ENCODE results near the gene MYOG. TPM values are rescaled to one million over a fixed set of nuclear protein-coding genes. Genes with fewer than 3 reads are reported as not detected.
A peak's percentile ranks its signal among the peaks of the same experiment; 100 is the strongest.

MYOG gene
- total RNA-seq, 2 donors from 2014 or later = not detected

DNA sequence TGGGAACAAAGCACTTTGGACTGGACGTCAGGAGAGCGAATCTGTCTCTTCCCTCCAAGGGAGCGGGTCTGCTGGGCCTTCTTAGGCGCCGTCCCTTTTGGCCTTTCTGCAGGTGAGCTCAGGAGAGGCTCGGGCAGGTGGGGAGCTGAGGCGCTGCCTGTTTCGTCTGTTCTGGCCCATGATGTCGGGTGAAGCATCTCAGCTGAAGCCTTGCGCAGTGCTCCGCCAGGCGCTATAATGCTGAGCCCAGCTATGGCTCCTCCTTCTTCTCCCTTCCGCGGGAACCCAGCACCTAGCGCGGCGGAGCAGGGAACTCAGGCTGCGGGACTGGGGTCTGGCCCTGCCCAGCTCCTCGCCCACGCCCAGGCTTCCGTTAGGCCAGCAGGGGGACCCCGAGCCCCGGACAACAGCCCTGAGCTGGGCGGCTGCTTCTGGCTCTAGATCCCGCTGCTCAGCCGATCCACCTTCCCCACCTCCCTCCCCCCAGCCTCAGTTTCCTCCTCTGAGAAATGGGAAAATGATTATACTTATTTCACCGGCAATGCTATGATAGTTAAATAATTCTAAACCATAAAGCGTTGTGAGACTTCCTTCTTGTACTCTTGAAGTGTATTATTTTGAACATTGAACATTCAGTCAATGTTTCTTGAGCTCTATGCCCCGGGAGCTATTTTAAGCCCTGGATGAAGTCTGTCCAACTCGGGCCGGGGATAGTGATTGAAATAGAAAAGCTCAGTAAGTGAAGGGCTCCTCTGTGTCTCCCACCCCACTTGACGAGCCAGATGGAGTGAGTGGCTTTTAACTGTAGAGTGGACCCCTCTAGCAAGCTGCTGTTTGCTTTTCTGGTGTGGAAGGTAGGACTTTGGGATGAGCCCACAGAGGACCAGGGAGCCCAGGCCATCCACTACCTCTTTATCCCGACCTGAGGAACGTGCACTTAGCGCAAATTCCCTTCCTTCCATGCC, 32.1 kb upstream of the MYOG start:
- no peaks in the 10 kb centered on the region for H3K4me1 Mint-ChIP-seq
- TF ChIP-seq, protein P1, sequence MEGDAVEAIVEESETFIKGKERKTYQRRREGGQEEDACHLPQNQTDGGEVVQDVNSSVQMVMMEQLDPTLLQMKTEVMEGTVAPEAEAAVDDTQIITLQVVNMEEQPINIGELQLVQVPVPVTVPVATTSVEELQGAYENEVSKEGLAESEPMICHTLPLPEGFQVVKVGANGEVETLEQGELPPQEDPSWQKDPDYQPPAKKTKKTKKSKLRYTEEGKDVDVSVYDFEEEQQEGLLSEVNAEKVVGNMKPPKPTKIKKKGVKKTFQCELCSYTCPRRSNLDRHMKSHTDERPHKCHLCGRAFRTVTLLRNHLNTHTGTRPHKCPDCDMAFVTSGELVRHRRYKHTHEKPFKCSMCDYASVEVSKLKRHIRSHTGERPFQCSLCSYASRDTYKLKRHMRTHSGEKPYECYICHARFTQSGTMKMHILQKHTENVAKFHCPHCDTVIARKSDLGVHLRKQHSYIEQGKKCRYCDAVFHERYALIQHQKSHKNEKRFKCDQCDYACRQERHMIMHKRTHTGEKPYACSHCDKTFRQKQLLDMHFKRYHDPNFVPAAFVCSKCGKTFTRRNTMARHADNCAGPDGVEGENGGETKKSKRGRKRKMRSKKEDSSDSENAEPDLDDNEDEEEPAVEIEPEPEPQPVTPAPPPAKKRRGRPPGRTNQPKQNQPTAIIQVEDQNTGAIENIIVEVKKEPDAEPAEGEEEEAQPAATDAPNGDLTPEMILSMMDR (conservative IDR thresholded peaks at IDR 0.05) = peak; percentile 97
- Histone ChIP-seq H3K36me3 (ENCODE audit: control insufficient read depth, insufficient read depth, low read length) (no peaks in the 10 kb centered on the region), H3K4me1 (ENCODE audit: control insufficient read depth, insufficient read depth, low read length) (no peaks in the 10 kb centered on the region), H3K27me3 (ENCODE audit: control insufficient read depth, insufficient read depth, low read length, poor library complexity, severe bottlenecking) (peaks cover 36% of the 10 kb centered on the region), H3K9me3 (ENCODE audit: control insufficient read depth, low read length) (no peaks in the 10 kb centered on the region), H3K27ac (ENCODE audit: low read depth, low read length) (no peak overlapping the region), H3K9ac (ENCODE audit: extremely low read depth, low read length, poor library complexity, severe bottlenecking) (no peak overlapping the region), H3K4me3 (ENCODE audit: low read length) (no peak overlapping the region)
- no peak overlapping the region for H3K4me3 Mint-ChIP-seq
- peak; percentile 98 for DNase-seq
- no peaks in the 10 kb centered on the region for H3K9me3 Mint-ChIP-seq
- WGBS, 2 experiments (ENCODE audit: insufficient coverage in 1 of 2, insufficient read length in 1 of 2) = 41 to 56% methylated on average over 18 to 34 of the region's 35 CpGs
- H3K36me3 Mint-ChIP-seq (ENCODE audit: low read depth) = no peaks in the 10 kb centered on the region
- H3K27ac Mint-ChIP-seq = no peak overlapping the region
- peaks cover 47% of the 10 kb centered on the region for H3K27me3 Mint-ChIP-seq (ENCODE audit: insufficient read depth)

DNA sequence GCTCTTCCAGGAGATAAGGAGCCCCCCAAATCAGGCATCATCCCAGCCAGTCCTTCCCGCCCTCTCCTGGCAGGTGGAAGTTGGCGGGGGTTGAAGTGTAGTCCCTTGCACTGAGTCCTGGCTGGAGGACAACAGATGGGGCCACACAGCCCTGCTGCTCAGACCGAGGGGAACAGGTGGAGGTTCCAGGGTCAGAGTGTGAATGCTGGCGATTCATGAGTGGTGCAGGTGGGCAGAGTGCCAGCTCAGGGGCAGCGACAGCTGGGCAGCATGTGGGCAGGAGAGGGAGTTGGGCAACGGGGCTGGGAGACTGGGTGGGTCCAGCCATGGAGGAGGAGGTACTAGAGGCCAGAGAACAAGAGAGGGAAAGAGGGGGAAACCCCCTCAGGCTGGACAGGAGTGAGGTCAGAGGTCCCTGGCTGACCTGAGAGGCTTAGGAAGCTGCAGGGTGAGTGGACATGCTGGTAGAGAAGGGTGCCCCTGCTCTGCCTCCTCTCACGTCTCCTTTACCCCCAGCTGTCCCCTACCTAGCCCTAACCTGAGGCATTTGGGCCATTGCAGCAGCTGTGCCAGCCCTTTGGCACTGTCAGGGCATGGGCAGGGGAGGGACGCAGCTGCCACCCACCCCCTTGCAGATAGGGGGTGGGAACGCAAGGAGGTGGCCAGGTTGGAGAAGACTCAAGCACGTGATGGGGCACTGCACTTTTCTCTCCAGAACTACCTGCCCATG, 30.4 kb upstream of the MYOG start:
- H3K4me1 Mint-ChIP-seq = no peaks in the 10 kb centered on the region
- peaks cover 38% of the 10 kb centered on the region for H3K27me3 Mint-ChIP-seq (ENCODE audit: insufficient read depth)
- peaks cover 36% of the 10 kb centered on the region for H3K27me3 ChIP-seq (ENCODE audit: control insufficient read depth, insufficient read depth, low read length, poor library complexity, severe bottlenecking)
- TF ChIP-seq, protein P1 (conservative IDR thresholded peaks at IDR 0.05) = no peak
- no peak overlapping the region for H3K4me3 ChIP-seq (ENCODE audit: low read length)
- no peak overlapping the region for H3K4me3 Mint-ChIP-seq
- no peaks in the 10 kb centered on the region for H3K36me3 ChIP-seq (ENCODE audit: control insufficient read depth, insufficient read depth, low read length)
- H3K27ac Mint-ChIP-seq = no peak overlapping the region
- 81 to 85% methylated on average over 3 to 10 of the region's 10 CpGs for WGBS, 2 experiments (ENCODE audit: insufficient coverage in 1 of 2, insufficient read length in 1 of 2)
- no peaks in the 10 kb centered on the region for H3K9me3 ChIP-seq (ENCODE audit: control insufficient read depth, low read length)
- H3K4me1 ChIP-seq (ENCODE audit: control insufficient read depth, insufficient read depth, low read length) = no peaks in the 10 kb centered on the region
- DNase-seq = peak; percentile 32
- no peak overlapping the region for H3K27ac ChIP-seq (ENCODE audit: low read depth, low read length)
- H3K9ac ChIP-seq (ENCODE audit: extremely low read depth, low read length, poor library complexity, severe bottlenecking) = no peak overlapping the region
- H3K36me3 Mint-ChIP-seq (ENCODE audit: low read depth) = no peaks in the 10 kb centered on the region
- H3K9me3 Mint-ChIP-seq = no peaks in the 10 kb centered on the region

DNA sequence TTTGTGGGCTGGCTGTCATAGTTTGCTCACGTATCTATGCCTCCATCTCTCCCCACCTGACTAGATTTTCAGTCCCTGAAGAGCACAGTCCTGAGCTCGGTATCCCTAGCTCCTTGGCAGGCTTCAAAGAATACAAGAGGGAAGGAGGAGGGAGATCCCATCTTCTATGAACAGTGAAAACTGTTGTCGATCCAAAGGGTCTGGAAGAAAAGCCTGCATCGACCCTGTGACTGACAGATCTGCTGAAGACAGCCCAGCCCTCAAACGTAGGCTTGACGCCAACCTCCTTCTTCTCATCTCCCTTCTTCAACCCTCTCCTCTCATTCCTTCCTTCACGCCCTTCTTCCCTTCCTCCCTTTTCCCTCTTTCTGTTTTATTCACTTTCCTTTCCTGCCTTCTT, 28.4 kb upstream of the MYOG start:
- Mint-ChIP-seq H3K27me3 (ENCODE audit: insufficient read depth) (peaks cover 47% of the 10 kb centered on the region), H3K36me3 (ENCODE audit: low read depth) (no peaks in the 10 kb centered on the region), H3K4me3 (no peak overlapping the region)

More for the DNA sequence above, 28.4 kb upstream of the MYOG start:
- DNase-seq = no peak
- H3K27ac Mint-ChIP-seq = no peak overlapping the region
- no peaks in the 10 kb centered on the region for H3K9me3 ChIP-seq (ENCODE audit: control insufficient read depth, low read length)
- no peak overlapping the region for H3K9ac ChIP-seq (ENCODE audit: extremely low read depth, low read length, poor library complexity, severe bottlenecking)
- TF ChIP-seq, protein P1 (conservative IDR thresholded peaks at IDR 0.05) = no peak
- no peaks in the 10 kb centered on the region for H3K4me1 Mint-ChIP-seq
- H3K27ac ChIP-seq (ENCODE audit: low read depth, low read length) = no peak overlapping the region
- 73 to 85% methylated on average over 4 to 7 of the region's 7 CpGs for WGBS, 2 experiments (ENCODE audit: insufficient coverage in 1 of 2, insufficient read length in 1 of 2)
- no peaks in the 10 kb centered on the region for H3K4me1 ChIP-seq (ENCODE audit: control insufficient read depth, insufficient read depth, low read length)
- H3K9me3 Mint-ChIP-seq = no peaks in the 10 kb centered on the region
- H3K4me3 ChIP-seq (ENCODE audit: low read length) = no peak overlapping the region
- peaks cover 51% of the 10 kb centered on the region for H3K27me3 ChIP-seq (ENCODE audit: control insufficient read depth, insufficient read depth, low read length, poor library complexity, severe bottlenecking)
- no peaks in the 10 kb centered on the region for H3K36me3 ChIP-seq (ENCODE audit: control insufficient read depth, insufficient read depth, low read length)

Measured in endodermal cell (in vitro differentiated cells).